Measurements from ENCODE around the gene PREB. TPM values are rescaled to one million over a fixed set of nuclear protein-coding genes. Genes with fewer than 3 reads are reported as not detected.
A peak's percentile ranks its signal among the peaks of the same experiment; 100 is the strongest.

The PREB gene
- total and polyA plus RNA-seq, 2 donors from 2014 or later = 46.1 to 66.7 TPM

DNA sequence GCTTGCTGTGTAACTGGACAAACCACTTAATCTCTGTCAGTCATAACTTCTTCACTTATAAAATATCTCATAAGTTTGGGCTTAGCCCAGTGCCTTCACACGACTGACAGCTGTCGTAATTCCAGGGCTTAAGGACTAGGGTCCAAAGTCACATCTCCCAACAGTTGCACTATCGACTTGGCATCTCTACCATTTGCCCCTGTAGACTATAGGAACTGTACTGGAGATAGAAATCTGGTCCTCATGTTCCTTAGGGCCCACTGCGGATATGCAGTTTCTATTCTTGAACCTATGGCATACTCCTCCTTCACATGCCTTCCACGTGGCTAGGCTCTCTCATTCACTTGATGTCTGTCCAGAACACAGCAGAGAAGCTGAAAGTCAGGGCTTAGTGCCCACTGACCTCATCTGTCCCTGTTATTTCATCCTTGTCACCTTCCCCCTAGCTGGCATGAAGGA is 8.2 kb downstream of the PREB start:
- no peaks in the 10 kb centered on the region for H3K9me3 ChIP-seq (ENCODE audit: control insufficient read depth in 2 of 3, insufficient read depth in 1 of 3, low read length in 3 of 3)
- peaks cover 0 to 6% (median 0%) of the 10 kb centered on the region in 3 donors for H3K4me1 ChIP-seq (ENCODE audit: control insufficient read depth in 2 of 3, insufficient read depth in 2 of 3, low read depth in 1 of 3, low read length in 3 of 3)

DNA sequence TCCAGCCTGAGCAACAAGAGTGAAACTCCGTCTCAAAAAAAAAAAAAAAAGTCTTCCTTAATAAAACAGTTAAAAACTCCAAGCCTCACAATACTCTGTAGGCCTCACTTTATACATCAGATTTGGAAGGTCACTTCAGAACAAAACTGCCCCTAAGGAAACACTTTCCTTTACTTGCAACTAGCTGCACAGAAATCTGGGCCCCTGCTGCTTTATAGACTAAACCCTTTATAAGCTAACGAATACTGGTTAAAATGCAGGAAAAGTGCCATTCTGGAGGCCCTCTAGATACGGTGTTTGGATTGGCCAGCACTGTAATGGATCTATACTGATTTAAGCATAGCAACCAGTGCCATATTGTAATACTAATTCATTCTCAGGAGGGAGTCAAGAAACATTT is 9.3 kb downstream of the PREB start:
- Histone ChIP-seq H3K4me1 (ENCODE audit: control insufficient read depth in 2 of 3, insufficient read depth in 2 of 3, low read depth in 1 of 3, low read length in 3 of 3) (peaks cover 0 to 6% (median 0%) of the 10 kb centered on the region in 3 donors), H3K27ac (ENCODE audit: low read depth in 2 of 2, low read length in 2 of 2) (no peak overlapping the region), H3K9ac (ENCODE audit: low read length in 3 of 3) (no peak overlapping the region), H3K9me3 (ENCODE audit: control insufficient read depth in 2 of 3, insufficient read depth in 1 of 3, low read length in 3 of 3) (no peaks in the 10 kb centered on the region), H3K36me3 (ENCODE audit: control insufficient read depth in 2 of 3, insufficient read depth in 3 of 3, low read length in 3 of 3) (no peaks in the 10 kb centered on the region), H3K27me3 (ENCODE audit: control insufficient read depth, insufficient read depth, low read length) (no peaks in the 10 kb centered on the region), H3K4me3 (ENCODE audit: low read length in 3 of 3) (no peak overlapping the region)
- intact Hi-C loops (cut with DNase I) = no loop called here
- no peak for FAIRE-seq
- DNase-seq = no peak
- TF ChIP-seq, protein P1, sequence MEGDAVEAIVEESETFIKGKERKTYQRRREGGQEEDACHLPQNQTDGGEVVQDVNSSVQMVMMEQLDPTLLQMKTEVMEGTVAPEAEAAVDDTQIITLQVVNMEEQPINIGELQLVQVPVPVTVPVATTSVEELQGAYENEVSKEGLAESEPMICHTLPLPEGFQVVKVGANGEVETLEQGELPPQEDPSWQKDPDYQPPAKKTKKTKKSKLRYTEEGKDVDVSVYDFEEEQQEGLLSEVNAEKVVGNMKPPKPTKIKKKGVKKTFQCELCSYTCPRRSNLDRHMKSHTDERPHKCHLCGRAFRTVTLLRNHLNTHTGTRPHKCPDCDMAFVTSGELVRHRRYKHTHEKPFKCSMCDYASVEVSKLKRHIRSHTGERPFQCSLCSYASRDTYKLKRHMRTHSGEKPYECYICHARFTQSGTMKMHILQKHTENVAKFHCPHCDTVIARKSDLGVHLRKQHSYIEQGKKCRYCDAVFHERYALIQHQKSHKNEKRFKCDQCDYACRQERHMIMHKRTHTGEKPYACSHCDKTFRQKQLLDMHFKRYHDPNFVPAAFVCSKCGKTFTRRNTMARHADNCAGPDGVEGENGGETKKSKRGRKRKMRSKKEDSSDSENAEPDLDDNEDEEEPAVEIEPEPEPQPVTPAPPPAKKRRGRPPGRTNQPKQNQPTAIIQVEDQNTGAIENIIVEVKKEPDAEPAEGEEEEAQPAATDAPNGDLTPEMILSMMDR (IDR thresholded peaks at IDR 0.05; ENCODE audit: borderline replicate concordance, extremely low read depth, insufficient read depth) = no peak

More for the DNA sequence above, 8.2 kb downstream of the PREB start:
- H3K27me3 ChIP-seq (ENCODE audit: control insufficient read depth, insufficient read depth, low read length) = no peaks in the 10 kb centered on the region
- H3K36me3 ChIP-seq (ENCODE audit: control insufficient read depth in 2 of 3, insufficient read depth in 3 of 3, low read length in 3 of 3) = peaks cover 0 to 7% (median 4%) of the 10 kb centered on the region in 3 donors
- TF ChIP-seq, protein P1 (IDR thresholded peaks at IDR 0.05; ENCODE audit: borderline replicate concordance, extremely low read depth, insufficient read depth) = no peak
- no peak overlapping the region for H3K4me3 ChIP-seq (ENCODE audit: low read length in 3 of 3)
- FAIRE-seq (no peak), DNase-seq (no peak)
- intact Hi-C loops (cut with DNase I) = no loop called here
- H3K9ac ChIP-seq (ENCODE audit: low read length in 3 of 3) = no peak overlapping the region
- H3K27ac ChIP-seq (ENCODE audit: low read depth in 2 of 2, low read length in 2 of 2) = no peak overlapping the region

DNA sequence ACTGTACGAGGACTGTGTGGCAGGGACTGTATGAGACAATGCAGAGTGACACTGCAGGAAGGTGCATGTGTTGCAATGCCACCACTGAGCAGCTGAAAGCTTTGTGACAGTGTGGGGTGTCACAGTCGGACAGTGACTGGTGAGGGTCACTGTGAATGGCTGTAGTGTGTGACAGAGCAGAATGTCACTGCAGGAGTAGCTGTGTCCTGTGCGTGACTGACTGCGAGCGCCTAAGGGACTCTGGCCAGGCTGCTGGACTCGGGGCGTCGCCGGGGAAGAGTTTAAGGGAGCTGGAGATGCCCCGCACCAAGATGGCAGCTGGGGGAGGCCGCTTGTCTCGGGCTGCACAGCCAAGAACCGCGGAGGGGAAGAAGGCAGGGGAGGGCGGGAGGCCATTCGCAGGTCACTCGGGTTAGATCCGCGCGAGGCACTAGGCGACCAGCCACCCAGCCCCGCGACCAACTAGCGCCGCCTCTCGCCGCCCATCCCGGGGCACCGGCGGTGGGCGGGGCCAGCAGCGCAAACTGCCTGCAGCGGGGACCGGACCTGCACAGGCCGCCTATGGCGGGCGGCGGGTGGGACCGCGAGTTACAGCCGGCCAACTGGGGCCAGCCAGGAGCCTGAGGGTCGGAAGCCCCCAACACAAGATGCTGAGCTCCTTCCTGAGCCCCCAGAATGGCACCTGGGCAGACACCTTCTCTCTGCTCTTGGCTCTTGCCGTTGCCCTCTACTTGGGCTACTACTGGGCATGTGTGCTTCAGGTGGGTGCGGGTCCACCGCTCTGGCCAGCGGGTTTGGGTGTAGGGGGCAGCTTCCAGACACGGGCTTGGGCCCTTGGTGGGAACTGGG is 10.9 kb downstream of the PREB start, which contains the start of gene ABHD1:
ABHD1 (plus strand) TSS at position 514 of the 849 bp plus-strand sequence; CDS start at position 648, 134 bp downstream.
- no peak within 1 kb of the TSS for H3K27ac ChIP-seq (ENCODE audit: low read depth in 2 of 2, low read length in 2 of 2)
- H3K4me1 ChIP-seq (ENCODE audit: control insufficient read depth in 2 of 3, insufficient read depth in 2 of 3, low read depth in 1 of 3, low read length in 3 of 3) = peaks cover 0 to 11% (median 0%) of the 10 kb centered on the region in 3 donors
- no peaks in the 10 kb centered on the region for H3K36me3 ChIP-seq (ENCODE audit: control insufficient read depth in 2 of 3, insufficient read depth in 3 of 3, low read length in 3 of 3)
- peak; percentile 51 to 83 (median 70) for DNase-seq
- no peak for FAIRE-seq
- intact Hi-C loops (cut with DNase I) = no loop called here
- TF ChIP-seq, protein P1 (IDR thresholded peaks at IDR 0.05; ENCODE audit: borderline replicate concordance, extremely low read depth, insufficient read depth) = no peak
- H3K9me3 ChIP-seq (ENCODE audit: control insufficient read depth in 2 of 3, insufficient read depth in 1 of 3, low read length in 3 of 3) = peaks cover 0 to 1% (median 0%) of the 10 kb centered on the region in 3 donors
- peak within 1 kb of the TSS in 1 of 3 donors; percentile 44 for H3K9ac ChIP-seq (ENCODE audit: low read length in 3 of 3)
- H3K27me3 ChIP-seq (ENCODE audit: control insufficient read depth, insufficient read depth, low read length) = peaks cover 5% of the 10 kb centered on the region
- peak within 1 kb of the TSS; percentile 35 to 77 (median 69) for H3K4me3 ChIP-seq (ENCODE audit: low read length in 3 of 3)

All from kidney (tissue), 14 donors.